ENCODE measurements around the gene DICER1. TPM values are rescaled to one million over a fixed set of nuclear protein-coding genes. Genes with fewer than 3 reads are reported as not detected.

Gene DICER1
- total RNA-seq, 1 experiment from 2014 or later = 57.1 TPM

GRCh38 chr14:95157048-95157326 lies 342 bp downstream of the DICER1 start:
- Histone ChIP-seq H3K9me3 (ENCODE audit: low read depth, low read length, poor library complexity, severe bottlenecking) (no peaks in the 10 kb centered on the region), H3K36me3 (ENCODE audit: insufficient read depth, low read length, poor library complexity, severe bottlenecking) (no peaks in the 10 kb centered on the region), H3K27me3 (replicated peaks; ENCODE audit: insufficient read depth, low read depth, low read length, poor library complexity) (no peaks in the 10 kb centered on the region), H3K27ac (ENCODE audit: low read depth, low read length, poor library complexity, severe bottlenecking) (peak overlapping the region; percentile 92), H3K4me3 (ENCODE audit: low read depth, low read length, poor library complexity, severe bottlenecking) (peak overlapping the region; percentile 59), H3K4me1 (ENCODE audit: insufficient read depth, low read length, poor library complexity, severe bottlenecking) (peaks cover 25% of the 10 kb centered on the region)
- intact Hi-C loops (cut with micrococcal nuclease; ENCODE audit: unreplicated experiment) = loop anchor here (10.0 kb wide), 1 partner anchor 108 kb away; no protein-coding TSS in a partner anchor
- TF ChIP-seq EZH2 (IDR thresholded peaks at IDR 0.05; ENCODE audit: borderline replicate concordance, low read depth, low read length, poor library complexity, severe bottlenecking) = no peak
- TF ChIP-seq, protein P1, sequence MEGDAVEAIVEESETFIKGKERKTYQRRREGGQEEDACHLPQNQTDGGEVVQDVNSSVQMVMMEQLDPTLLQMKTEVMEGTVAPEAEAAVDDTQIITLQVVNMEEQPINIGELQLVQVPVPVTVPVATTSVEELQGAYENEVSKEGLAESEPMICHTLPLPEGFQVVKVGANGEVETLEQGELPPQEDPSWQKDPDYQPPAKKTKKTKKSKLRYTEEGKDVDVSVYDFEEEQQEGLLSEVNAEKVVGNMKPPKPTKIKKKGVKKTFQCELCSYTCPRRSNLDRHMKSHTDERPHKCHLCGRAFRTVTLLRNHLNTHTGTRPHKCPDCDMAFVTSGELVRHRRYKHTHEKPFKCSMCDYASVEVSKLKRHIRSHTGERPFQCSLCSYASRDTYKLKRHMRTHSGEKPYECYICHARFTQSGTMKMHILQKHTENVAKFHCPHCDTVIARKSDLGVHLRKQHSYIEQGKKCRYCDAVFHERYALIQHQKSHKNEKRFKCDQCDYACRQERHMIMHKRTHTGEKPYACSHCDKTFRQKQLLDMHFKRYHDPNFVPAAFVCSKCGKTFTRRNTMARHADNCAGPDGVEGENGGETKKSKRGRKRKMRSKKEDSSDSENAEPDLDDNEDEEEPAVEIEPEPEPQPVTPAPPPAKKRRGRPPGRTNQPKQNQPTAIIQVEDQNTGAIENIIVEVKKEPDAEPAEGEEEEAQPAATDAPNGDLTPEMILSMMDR (conservative IDR thresholded peaks at IDR 0.05; ENCODE audit: low read depth, low read length) = no peak
- ChIA-PET CTCF (no interaction called here), POLR2A (ENCODE audit: low non-redundant PET) (no interaction called here)
- no peak for DNase-seq (ENCODE audit: low spot score)
- BruUV-seq (replicated peaks) = no TSS peak

DNA sequence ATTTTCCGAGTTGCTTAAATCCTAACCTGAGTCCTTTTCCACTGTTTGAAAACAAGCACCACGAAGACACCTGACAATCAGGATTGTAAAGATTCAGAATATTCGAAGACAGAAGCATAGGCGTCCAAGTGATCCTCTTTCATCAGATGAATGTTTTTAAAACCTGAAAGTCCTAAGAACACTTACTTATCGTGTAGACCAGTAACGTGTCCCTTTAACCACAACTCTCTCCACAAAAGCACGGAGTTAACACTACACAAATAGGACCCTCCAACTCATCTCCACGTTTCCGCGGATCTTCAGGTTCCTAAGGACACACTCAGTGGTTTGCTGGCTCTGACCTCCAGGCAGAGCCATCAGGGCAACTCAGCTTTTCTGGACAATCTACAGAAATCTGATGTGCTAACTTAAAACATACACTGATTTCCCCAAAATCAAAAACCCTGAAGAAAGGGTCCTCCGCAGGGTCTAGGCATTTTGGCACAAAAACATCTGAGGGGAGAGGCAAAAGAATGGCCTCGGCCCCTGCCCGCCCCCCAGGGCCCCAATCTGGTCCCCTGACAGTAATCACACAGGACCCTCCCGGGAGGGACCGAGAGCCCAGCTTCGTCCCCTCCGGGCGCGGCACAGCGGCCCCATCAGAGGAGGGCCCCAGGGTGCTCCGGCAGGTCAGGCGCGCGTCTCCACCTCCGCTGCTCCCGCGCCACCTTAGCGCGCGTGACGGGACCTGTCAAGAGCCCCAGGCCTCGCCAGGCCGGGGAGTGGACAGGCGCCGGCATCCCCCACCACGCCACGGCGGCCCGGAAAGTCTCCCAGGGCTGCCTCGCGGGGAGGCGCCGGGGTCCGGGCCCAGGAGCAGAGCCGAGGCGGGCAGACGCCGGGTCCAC lies 925 bp downstream of the DICER1 start:
- H3K4me1 ChIP-seq (ENCODE audit: insufficient read depth, low read length, poor library complexity, severe bottlenecking) = peaks cover 31% of the 10 kb centered on the region
- no peaks in the 10 kb centered on the region for H3K27me3 ChIP-seq (replicated peaks; ENCODE audit: insufficient read depth, low read depth, low read length, poor library complexity)
- CTCF ChIA-PET = no interaction called here
- DNase-seq (ENCODE audit: low spot score) = peak; percentile 43
- POLR2A ChIA-PET (ENCODE audit: low non-redundant PET) = no interaction called here
- H3K4me3 ChIP-seq (ENCODE audit: low read depth, low read length, poor library complexity, severe bottlenecking) = peak overlapping the region; percentile 59
- H3K36me3 ChIP-seq (ENCODE audit: insufficient read depth, low read length, poor library complexity, severe bottlenecking) = no peaks in the 10 kb centered on the region
- intact Hi-C loops (cut with micrococcal nuclease; ENCODE audit: unreplicated experiment) = loop anchor here (10.0 kb wide), 1 partner anchor 108 kb away; no protein-coding TSS in a partner anchor
- H3K27ac ChIP-seq (ENCODE audit: low read depth, low read length, poor library complexity, severe bottlenecking) = peak overlapping the region; percentile 92
- no TSS peak for BruUV-seq (replicated peaks)
- H3K9me3 ChIP-seq (ENCODE audit: low read depth, low read length, poor library complexity, severe bottlenecking) = no peaks in the 10 kb centered on the region
- TF ChIP-seq, protein P1 (conservative IDR thresholded peaks at IDR 0.05; ENCODE audit: low read depth, low read length) = no peak

DNA sequence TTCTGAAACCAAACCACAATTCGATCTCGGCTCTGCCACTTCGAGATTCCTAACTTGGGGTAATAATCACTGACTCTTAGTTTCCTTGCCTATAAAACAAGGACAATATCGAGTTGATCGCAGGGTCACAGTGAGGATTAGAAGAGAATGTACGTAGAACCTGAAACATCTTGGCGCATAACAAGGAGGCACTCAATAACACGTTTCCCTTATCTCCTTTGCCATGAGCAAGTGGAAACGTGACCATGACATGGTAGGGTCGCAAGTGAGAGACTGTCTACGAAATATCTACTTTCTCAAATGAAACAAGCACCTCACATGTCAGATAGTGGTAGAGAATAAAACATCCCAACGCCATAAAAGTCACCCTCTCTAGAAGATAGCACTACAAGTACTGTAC lies 2.3 kb downstream of the DICER1 start:
- intact Hi-C loops (cut with micrococcal nuclease; ENCODE audit: unreplicated experiment) = loop anchor here (10.0 kb wide), 1 partner anchor 110 kb away; no protein-coding TSS in a partner anchor
- ChIA-PET POLR2A (ENCODE audit: low non-redundant PET) (no interaction called here), CTCF (no interaction called here)
- Histone ChIP-seq H3K27ac (ENCODE audit: low read depth, low read length, poor library complexity, severe bottlenecking) (no peak overlapping the region), H3K27me3 (replicated peaks; ENCODE audit: insufficient read depth, low read depth, low read length, poor library complexity) (no peaks in the 10 kb centered on the region), H3K9me3 (ENCODE audit: low read depth, low read length, poor library complexity, severe bottlenecking) (no peaks in the 10 kb centered on the region), H3K36me3 (ENCODE audit: insufficient read depth, low read length, poor library complexity, severe bottlenecking) (no peaks in the 10 kb centered on the region), H3K4me1 (ENCODE audit: insufficient read depth, low read length, poor library complexity, severe bottlenecking) (peaks cover 39% of the 10 kb centered on the region), H3K4me3 (ENCODE audit: low read depth, low read length, poor library complexity, severe bottlenecking) (no peak overlapping the region)
- DNase-seq (ENCODE audit: low spot score) = no peak
- TF ChIP-seq EZH2 (IDR thresholded peaks at IDR 0.05; ENCODE audit: borderline replicate concordance, low read depth, low read length, poor library complexity, severe bottlenecking) = no peak
- TF ChIP-seq, protein P1 (conservative IDR thresholded peaks at IDR 0.05; ENCODE audit: low read depth, low read length) = no peak
- BruUV-seq (replicated peaks) = no TSS peak
